ENCODE measurements around the gene GARIN5A.

DNA sequence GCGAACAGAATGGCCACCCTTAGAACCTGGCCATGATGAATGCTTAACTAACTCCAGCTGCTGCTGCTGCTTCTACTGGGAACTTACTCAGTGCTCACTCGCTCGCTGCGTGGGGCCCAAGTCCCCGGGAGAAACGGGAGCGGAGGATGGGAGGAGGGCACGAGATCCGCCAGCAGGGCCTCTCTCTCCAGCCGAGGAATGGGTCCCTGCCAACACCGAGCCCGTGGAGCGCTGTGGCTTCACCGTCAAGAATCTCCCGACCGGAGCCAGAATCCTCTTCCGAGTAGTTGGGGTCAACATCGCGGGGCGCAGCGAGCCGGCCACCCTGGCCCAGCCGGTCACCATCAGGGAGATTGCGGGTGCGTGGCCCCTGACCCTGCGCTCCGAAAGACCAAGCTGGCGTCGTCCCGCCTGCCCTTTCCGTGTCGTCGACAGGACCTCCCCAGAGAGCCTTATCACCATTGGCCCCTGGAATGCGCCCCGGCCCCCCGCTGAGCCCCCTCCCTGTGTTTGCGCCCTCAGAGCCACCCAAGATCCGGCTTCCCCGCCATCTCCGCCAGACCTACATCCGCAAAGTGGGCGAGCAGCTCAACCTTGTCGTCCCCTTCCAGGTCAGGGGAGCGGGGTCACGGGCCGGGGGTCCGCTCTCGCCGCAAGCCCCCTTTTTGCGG, 18.1 kb downstream of the GARIN5A start:
- TF ChIP-seq BACH1 (IDR thresholded peaks at IDR 0.05; ENCODE audit: low read length) (no peak), CHD2 (IDR thresholded peaks at IDR 0.05; ENCODE audit: low read length) (no peak), CEBPB (IDR thresholded peaks at IDR 0.05; ENCODE audit: low read depth, low read length) (no peak), KDM4A (IDR thresholded peaks at IDR 0.05; ENCODE audit: low read depth, low read length, severe bottlenecking) (no peak), KDM1A (IDR thresholded peaks at IDR 0.05; ENCODE audit: borderline replicate concordance, low read length) (no peak), KDM5A (IDR thresholded peaks at IDR 0.05; ENCODE audit: low read length) (no peak)
- TF ChIP-seq, protein P1, sequence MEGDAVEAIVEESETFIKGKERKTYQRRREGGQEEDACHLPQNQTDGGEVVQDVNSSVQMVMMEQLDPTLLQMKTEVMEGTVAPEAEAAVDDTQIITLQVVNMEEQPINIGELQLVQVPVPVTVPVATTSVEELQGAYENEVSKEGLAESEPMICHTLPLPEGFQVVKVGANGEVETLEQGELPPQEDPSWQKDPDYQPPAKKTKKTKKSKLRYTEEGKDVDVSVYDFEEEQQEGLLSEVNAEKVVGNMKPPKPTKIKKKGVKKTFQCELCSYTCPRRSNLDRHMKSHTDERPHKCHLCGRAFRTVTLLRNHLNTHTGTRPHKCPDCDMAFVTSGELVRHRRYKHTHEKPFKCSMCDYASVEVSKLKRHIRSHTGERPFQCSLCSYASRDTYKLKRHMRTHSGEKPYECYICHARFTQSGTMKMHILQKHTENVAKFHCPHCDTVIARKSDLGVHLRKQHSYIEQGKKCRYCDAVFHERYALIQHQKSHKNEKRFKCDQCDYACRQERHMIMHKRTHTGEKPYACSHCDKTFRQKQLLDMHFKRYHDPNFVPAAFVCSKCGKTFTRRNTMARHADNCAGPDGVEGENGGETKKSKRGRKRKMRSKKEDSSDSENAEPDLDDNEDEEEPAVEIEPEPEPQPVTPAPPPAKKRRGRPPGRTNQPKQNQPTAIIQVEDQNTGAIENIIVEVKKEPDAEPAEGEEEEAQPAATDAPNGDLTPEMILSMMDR (IDR thresholded peaks at IDR 0.05; ENCODE audit: control extremely low read depth in 1 of 3, insufficient read depth in 1 of 3, low read depth in 1 of 3, low read length in 3 of 3) = no peak
